Transverse colon (tissue), 4 donors: ENCODE results near the gene TMEM117. TPM values are rescaled to one million over a fixed set of nuclear protein-coding genes. Genes with fewer than 3 reads are reported as not detected.

ENCODE experiments used
- DNase-seq: peaks from one replicate; pipeline ENCODE4 v3.0.0-alpha.2; 2019
- H3K27ac ChIP-seq, 4 donors: fragments of 200-600 bp; sonication (generic); 2 replicates each; pipeline ENCODE4 v1.5.1; 2016 to 2018; ENCODE audit warnings: inconsistent platforms in 4 of 4
- H3K27me3 ChIP-seq: fragments of 200-600 bp; sonication (generic); 2 replicates; pipeline ENCODE4 v1.5.1; 2017; ENCODE audit warnings: inconsistent platforms
- H3K36me3 ChIP-seq, 4 donors: fragments of 200-600 bp; sonication (generic); 2 replicates each; pipeline ENCODE4 v1.5.1; 2017 to 2019; ENCODE audit warnings: inconsistent platforms in 4 of 4
- H3K4me1 ChIP-seq, 4 donors: fragments of 200-600 bp; sonication (generic); 2 replicates each; pipeline ENCODE4 v1.5.1; 2017 to 2020; ENCODE audit warnings: inconsistent platforms in 4 of 4
- H3K4me3 ChIP-seq, 4 donors: fragments of 200-600 bp; sonication (generic); 1 replicate in 1 of 4; 2 replicates in 3 of 4; pipeline versions ENCODE4 v1.5.1 to v1.6.1; 2017 to 2019; ENCODE audit warnings: inconsistent platforms in 4 of 4
- H3K9me3 ChIP-seq, 2 donors: fragments of 200-600 bp; sonication (generic); 2 replicates each; pipeline ENCODE4 v1.5.1; 2017 to 2019; ENCODE audit warnings: inconsistent platforms in 2 of 2
- EP300 ChIP-seq: sonication (generic); formaldehyde crosslinking; IDR thresholded peaks from one replicate; pipeline ENCODE4 v1.6.1; 2017; ENCODE audit warnings: antibody characterized with exemption, low read depth
- POLR2A ChIP-seq: fragments of 450-650 bp; IDR thresholded peaks from one replicate; pipeline ENCODE4 v1.6.1; 2016; ENCODE audit warnings: antibody characterized with exemption, mild to moderate bottlenecking, moderate library complexity
- POLR2AphosphoS5 ChIP-seq, 3 donors: sonication (generic); formaldehyde crosslinking; IDR thresholded peaks; one replicate each; pipeline ENCODE4 v1.6.1; 2016; ENCODE audit warnings: antibody characterized with exemption in 3 of 3
- WGBS, 2 donors: methylation state at CpG; one replicate each; pipeline ENCODE4 v1.1.5; 2018; ENCODE audit warnings: low coverage in 1 of 2; 5-methylcytosine and 5-hydroxymethylcytosine counted together
- in situ Hi-C, 4 donors: fragments of 200-750 bp; cut with MboI; loops; one replicate each; pipeline versions ENCODE4 v1.15.0 to v1.15.1; 2017; ENCODE audit warnings: low sequenced_read_pairs in 3 of 4, low pct_ligation_motif_present in 1 of 4, low pct_unique_long_range_greater_than_20kb in 1 of 4
- intact Hi-C: fragments of 100-400 bp; cut with DNase I; formaldehyde crosslinking; loops from one replicate; pipeline ENCODE4 v1.15.1; 2023; ENCODE audit warnings: low total_unique reads
- total RNA-seq, 4 donors: library from RNA; depleted of rRNA; stranded (reverse); fragments of >200 nt; gene quantifications; one replicate each; pipeline ENCODE4 v1.1.0, GENCODE V29; 2016
- TF ChIP-seq, protein P1 (sequence below), 5 experiments: fragments of 200-600 bp in 3 of 5; fragments of 450-650 bp in 2 of 5; sonication (generic) in 3 of 5; IDR thresholded peaks; 1 replicate in 2 of 5; 2 replicates in 3 of 5; pipeline ENCODE4 v1.5.1; 2016 to 2017; ENCODE audit warnings: antibody characterized with exemption in 5 of 5, inconsistent platforms in 3 of 5, mild to moderate bottlenecking in 2 of 5, moderate library complexity in 1 of 5

TMEM117 gene
- total RNA-seq, 4 donors from 2014 or later: 0.40 to 92.8 (median 25.6) TPM

DNA sequence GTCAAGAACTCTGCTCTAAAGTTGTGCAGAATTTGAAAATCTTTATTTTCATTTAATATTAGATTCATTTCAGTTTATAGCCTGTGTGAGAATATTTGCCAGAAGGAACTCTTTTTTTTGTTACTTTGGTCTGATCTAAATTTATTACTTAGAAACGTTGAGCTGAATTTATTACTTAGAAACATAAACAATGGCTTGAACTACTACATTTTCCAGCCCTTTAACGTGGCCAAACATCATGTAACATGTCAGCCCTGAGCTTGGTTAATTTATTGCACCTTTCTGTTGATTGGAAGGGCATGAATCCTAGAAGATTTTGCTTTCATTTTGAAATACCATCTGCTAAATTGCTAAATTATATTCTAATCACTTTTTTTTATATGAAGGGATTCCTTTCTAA is 241.4 kb downstream of the TMEM117 start:
- intact Hi-C loops (no loop called here), in situ Hi-C loops (no loop called here)
- H3K4me1 ChIP-seq: peaks cover 0 to 11% (median 0%) of the 10 kb centered on the region in 4 donors
- DNase-seq: no peak
- 0% methylated on average over 2 of the region's 2 CpGs for WGBS, 2 donors
- no peaks in the 10 kb centered on the region for H3K36me3 ChIP-seq
- no peaks in the 10 kb centered on the region for H3K9me3 ChIP-seq
- no peak overlapping the region for H3K4me3 ChIP-seq
- no peak overlapping the region for H3K27ac ChIP-seq
- no peak for TF ChIP-seq POLR2AphosphoS5 (IDR thresholded peaks at IDR 0.05)
- no peak for TF ChIP-seq EP300
- TF ChIP-seq, protein P1, sequence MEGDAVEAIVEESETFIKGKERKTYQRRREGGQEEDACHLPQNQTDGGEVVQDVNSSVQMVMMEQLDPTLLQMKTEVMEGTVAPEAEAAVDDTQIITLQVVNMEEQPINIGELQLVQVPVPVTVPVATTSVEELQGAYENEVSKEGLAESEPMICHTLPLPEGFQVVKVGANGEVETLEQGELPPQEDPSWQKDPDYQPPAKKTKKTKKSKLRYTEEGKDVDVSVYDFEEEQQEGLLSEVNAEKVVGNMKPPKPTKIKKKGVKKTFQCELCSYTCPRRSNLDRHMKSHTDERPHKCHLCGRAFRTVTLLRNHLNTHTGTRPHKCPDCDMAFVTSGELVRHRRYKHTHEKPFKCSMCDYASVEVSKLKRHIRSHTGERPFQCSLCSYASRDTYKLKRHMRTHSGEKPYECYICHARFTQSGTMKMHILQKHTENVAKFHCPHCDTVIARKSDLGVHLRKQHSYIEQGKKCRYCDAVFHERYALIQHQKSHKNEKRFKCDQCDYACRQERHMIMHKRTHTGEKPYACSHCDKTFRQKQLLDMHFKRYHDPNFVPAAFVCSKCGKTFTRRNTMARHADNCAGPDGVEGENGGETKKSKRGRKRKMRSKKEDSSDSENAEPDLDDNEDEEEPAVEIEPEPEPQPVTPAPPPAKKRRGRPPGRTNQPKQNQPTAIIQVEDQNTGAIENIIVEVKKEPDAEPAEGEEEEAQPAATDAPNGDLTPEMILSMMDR (IDR thresholded peaks at IDR 0.05): no peak
- no peak for TF ChIP-seq POLR2A
- H3K27me3 ChIP-seq: no peaks in the 10 kb centered on the region

GRCh38 chr12:44078273-44078672 is 242.4 kb downstream of the TMEM117 start:
- in situ Hi-C loops (no loop called here), intact Hi-C loops (no loop called here)
- H3K4me3 ChIP-seq: no peak overlapping the region
- WGBS, 2 donors: 61 to 72% methylated on average over 4 of the region's 4 CpGs
- no peak for DNase-seq
- no peaks in the 10 kb centered on the region for H3K36me3 ChIP-seq
- peaks cover 0 to 11% (median 0%) of the 10 kb centered on the region in 4 donors for H3K4me1 ChIP-seq
- H3K27me3 ChIP-seq: no peaks in the 10 kb centered on the region
- no peaks in the 10 kb centered on the region for H3K9me3 ChIP-seq
- H3K27ac ChIP-seq: no peak overlapping the region
- TF ChIP-seq EP300: no peak
- TF ChIP-seq, protein P1 (IDR thresholded peaks at IDR 0.05): no peak
- TF ChIP-seq POLR2AphosphoS5 (IDR thresholded peaks at IDR 0.05): no peak

DNA sequence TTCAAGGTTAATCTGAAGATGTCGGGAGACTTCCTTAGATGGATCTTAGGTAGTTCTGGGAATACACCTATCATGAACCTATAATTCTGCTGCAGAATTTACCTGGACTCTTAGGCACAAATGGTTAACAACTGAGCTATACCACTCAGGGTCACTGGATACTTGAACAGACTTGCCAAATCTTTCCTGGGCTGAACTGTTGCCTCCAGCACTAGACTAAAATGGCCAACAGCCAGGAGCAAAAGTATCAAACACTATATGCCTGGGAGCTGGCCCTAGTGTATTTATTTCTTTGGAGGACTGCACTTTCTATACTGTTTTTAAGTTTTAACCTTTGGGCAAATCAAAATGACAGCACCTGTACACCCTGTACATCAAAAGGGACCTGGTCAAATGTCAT is 252.8 kb downstream of the TMEM117 start:
- intact Hi-C loops (no loop called here), in situ Hi-C loops (no loop called here)
- no peaks in the 10 kb centered on the region for H3K9me3 ChIP-seq
- H3K27me3 ChIP-seq: no peaks in the 10 kb centered on the region
- 88 to 100% methylated on average over 1 of the region's 1 CpG for WGBS, 2 donors
- no peak for DNase-seq
- no peaks in the 10 kb centered on the region for H3K36me3 ChIP-seq
- no peak overlapping the region for H3K27ac ChIP-seq
- no peaks in the 10 kb centered on the region for H3K4me1 ChIP-seq
- no peak overlapping the region for H3K4me3 ChIP-seq
- TF ChIP-seq EP300 (no peak), POLR2AphosphoS5 (IDR thresholded peaks at IDR 0.05) (no peak), POLR2A (no peak)
- TF ChIP-seq, protein P1 (IDR thresholded peaks at IDR 0.05): no peak

DNA sequence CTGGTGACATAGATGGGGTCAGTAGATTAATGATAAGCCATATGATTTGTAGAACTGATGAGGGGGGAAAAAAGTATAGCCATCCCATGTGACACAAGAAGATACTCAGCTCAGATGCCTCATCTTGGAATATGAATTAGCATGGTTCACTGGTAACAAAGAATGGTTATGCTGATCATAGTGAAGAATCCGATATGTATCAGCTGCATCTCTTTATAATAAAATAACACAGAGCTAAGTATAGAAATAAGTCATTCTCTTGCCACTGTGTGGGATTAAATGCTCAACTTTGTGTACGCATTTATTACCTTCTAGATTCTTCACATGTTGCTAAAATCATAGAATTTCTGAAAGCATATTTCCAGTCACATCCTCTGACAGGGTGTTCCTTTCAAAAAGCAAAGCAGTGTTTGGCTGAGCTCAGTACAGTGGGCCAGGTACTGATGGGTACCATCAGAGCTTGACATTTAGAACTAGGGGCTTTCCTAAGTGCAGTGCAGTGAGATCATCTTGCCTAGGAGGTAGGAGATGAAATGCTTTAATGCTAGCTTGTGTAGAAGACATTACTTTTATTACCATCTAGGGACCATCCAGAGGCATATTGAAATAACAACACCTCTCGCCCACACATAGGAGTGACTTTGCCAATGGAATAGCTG is 256.2 kb downstream of the TMEM117 start:
- Histone ChIP-seq H3K27ac (no peak overlapping the region), H3K9me3 (no peaks in the 10 kb centered on the region), H3K36me3 (no peaks in the 10 kb centered on the region), H3K4me1 (no peaks in the 10 kb centered on the region), H3K27me3 (no peaks in the 10 kb centered on the region), H3K4me3 (no peak overlapping the region)
- DNase-seq: no peak
- intact Hi-C loops (no loop called here), in situ Hi-C loops (no loop called here)
- 90 to 100% methylated on average over 1 to 3 of the region's 3 CpGs for WGBS, 2 donors
- TF ChIP-seq POLR2AphosphoS5 (IDR thresholded peaks at IDR 0.05): no peak
- TF ChIP-seq, protein P1 (IDR thresholded peaks at IDR 0.05): no peak
